Epithelial cell of proximal tubule (primary cell): Measurements from ENCODE around the gene RXFP4. TPM values are rescaled to one million over a fixed set of nuclear protein-coding genes. Genes with fewer than 3 reads are reported as not detected.

ENCODE experiments used
- DNase-seq: peaks from one replicate; pipeline ENCODE4 v3.0.0-alpha.2; 2011; ENCODE audit warnings: low read depth
- H3K4me3 ChIP-seq: 2 replicates; pipeline ENCODE4 v1.5.1; 2011; ENCODE audit warnings: low read depth, mild to moderate bottlenecking, low read length
- CTCF ChIP-seq: conservative IDR thresholded peaks from 2 replicates; pipeline ENCODE4 v1.5.1; 2012; ENCODE audit warnings: low read depth, mild to moderate bottlenecking, low read length
- total RNA-seq: library from RNA; depleted of rRNA; stranded (reverse); fragments of >200 nt; gene quantifications from 2 replicates; pipeline ENCODE4 v1.2.3, GENCODE V29; 2015

The RXFP4 gene
- total RNA-seq, 1 donor from 2014 or later, result not detected

GRCh38 chr1:155960081-155960745, 18.8 kb downstream of the RXFP4 start:
- DNase-seq, result no peak
- no peak for TF ChIP-seq CTCF
- no peak overlapping the region for H3K4me3 ChIP-seq

GRCh38 chr1:155961937-155962336, 20.5 kb downstream of the RXFP4 start:
- peak; percentile 77 for DNase-seq
- peak; percentile 55 for TF ChIP-seq CTCF
- no peak overlapping the region for H3K4me3 ChIP-seq

- TF ChIP-seq CTCF, result no peak
- DNase-seq, result no peak
- H3K4me3 ChIP-seq, result no peak overlapping the region
Measured at GRCh38 chr1:155962599-155963211, 21.3 kb downstream of the RXFP4 start.

- DNase-seq, result no peak
- no peak overlapping the region for H3K4me3 ChIP-seq
- TF ChIP-seq CTCF, result no peak
Measured at GRCh38 chr1:155964193-155964592, 22.8 kb downstream of the RXFP4 start.

- no peak overlapping the region for H3K4me3 ChIP-seq
- peak; percentile 31 for TF ChIP-seq CTCF
- DNase-seq, result no peak
Measured at GRCh38 chr1:155966135-155966534, 24.7 kb downstream of the RXFP4 start.

- TF ChIP-seq CTCF, result no peak
- DNase-seq, result no peak
- no peak overlapping the region for H3K4me3 ChIP-seq
Measured at GRCh38 chr1:155966750-155967149, 25.3 kb downstream of the RXFP4 start.
